ENCODE measurements around the gene RUFY1.

- TF ChIP-seq PATZ1 (CRISPR knock-in tag; IDR thresholded peaks at IDR 0.05; ENCODE audit: borderline replicate concordance) (no peak), RARB (CRISPR knock-in tag; IDR thresholded peaks at IDR 0.05) (no peak), ZFP3 (CRISPR knock-in tag; IDR thresholded peaks at IDR 0.05) (no peak), CSRNP3 (CRISPR knock-in tag; IDR thresholded peaks at IDR 0.05) (no peak), ZNF8 (CRISPR knock-in tag; IDR thresholded peaks at IDR 0.05) (no peak), ARNTL (CRISPR knock-in tag; IDR thresholded peaks at IDR 0.05; ENCODE audit: borderline replicate concordance, low read depth) (no peak), POU6F1 (CRISPR knock-in tag; IDR thresholded peaks at IDR 0.05; ENCODE audit: borderline replicate concordance, low read depth) (no peak), CREB5 (CRISPR knock-in tag; IDR thresholded peaks at IDR 0.05; ENCODE audit: low read depth) (no peak), ZNF565 (CRISPR knock-in tag; conservative IDR thresholded peaks at IDR 0.05; ENCODE audit: low read depth) (no peak)
These were observed 74.5 kb downstream of the RUFY1 start for GRCh38 chr5:179624841-179625271.

Measured in SK-N-SH treated with all-trans-retinoic acid at 6 μM for 48 hours (cell line).